HG02678 (cell line): Measurements from ENCODE around the gene ATP5F1C.
"Not testable (repeated sequence)": the region's sequence is repeated elsewhere in the genome, so short reads cannot be mapped to it uniquely, and the experiment has no call there.

Experiments used
- ATAC-seq: cut with Tn5 transposase; IDR thresholded peaks from one replicate; pipeline ENCODE4 v1.9.1; 2021; ENCODE audit warnings: mild to moderate bottlenecking, moderate library complexity; ENCODE audit not compliant: unreplicated experiment

The ATP5F1C gene

GRCh38 chr10:7792541-7792940 is 4.6 kb downstream of the ATP5F1C start:
- no peak for ATAC-seq

GRCh38 chr10:7794251-7795026 is 6.5 kb downstream of the ATP5F1C start:
- ATAC-seq: no peak

GRCh38 chr10:7795605-7796004 is 7.6 kb downstream of the ATP5F1C start:
- no peak for ATAC-seq

- no peak for ATAC-seq
Measured at GRCh38 chr10:7797582-7797981, 9.6 kb downstream of the ATP5F1C start.

- no peak for ATAC-seq
Measured at GRCh38 chr10:7802606-7803005, 14.6 kb downstream of the ATP5F1C start.

- no peak for ATAC-seq
Measured at GRCh38 chr10:7804216-7804615, 16.2 kb downstream of the ATP5F1C start.

- ATAC-seq: no peak
Measured at GRCh38 chr10:7804741-7805140, 16.8 kb downstream of the ATP5F1C start.

GRCh38 chr10:7808686-7809267 is 20.8 kb downstream of the ATP5F1C start:
- ATAC-seq: no peak

- no peak for ATAC-seq
Measured at GRCh38 chr10:7810443-7810842, 22.5 kb downstream of the ATP5F1C start.

- ATAC-seq: no peak
Measured at GRCh38 chr10:7811000-7811399, 23.0 kb downstream of the ATP5F1C start.

- ATAC-seq: not testable (repeated sequence)
Measured at GRCh38 chr10:7811743-7812142, 23.8 kb downstream of the ATP5F1C start.

- ATAC-seq: no peak
Measured at GRCh38 chr10:7813481-7813880, 25.5 kb downstream of the ATP5F1C start.

GRCh38 chr10:7817576-7817975 is 29.6 kb downstream of the ATP5F1C start:
- ATAC-seq: no peak

- ATAC-seq: no peak
Measured at GRCh38 chr10:7817984-7818294, 30.0 kb downstream of the ATP5F1C start.

GRCh38 chr10:7818295-7819120 is 30.5 kb downstream of the ATP5F1C start, which contains the start of gene TAF3:
Gene TAF3 (plus strand): TSS chr10:7818505. CDS start chr10:7818710, 205 bp downstream.
- ATAC-seq: peak; percentile 91

GRCh38 chr10:7819121-7819460 is 31.1 kb downstream of the ATP5F1C start:
- peak; percentile 45 for ATAC-seq

GRCh38 chr10:7824251-7824650 is 36.3 kb downstream of the ATP5F1C start:
- ATAC-seq: no peak

- no peak for ATAC-seq
Measured at GRCh38 chr10:7826971-7827370, 39.0 kb downstream of the ATP5F1C start.

GRCh38 chr10:7829289-7829834 is 41.4 kb downstream of the ATP5F1C start:
- no peak for ATAC-seq

GRCh38 chr10:7832060-7832459 is 44.1 kb downstream of the ATP5F1C start:
- no peak for ATAC-seq

GRCh38 chr10:7833210-7833609 is 45.2 kb downstream of the ATP5F1C start:
- no peak for ATAC-seq

GRCh38 chr10:7834262-7834661 is 46.3 kb downstream of the ATP5F1C start:
- ATAC-seq: no peak
